22Rv1 (cell line): Measurements from ENCODE around the gene TWIST1.

ENCODE experiments used
- ZFX ChIP-seq: fragments of 450-650 bp; IDR thresholded peaks from 2 replicates; pipeline ENCODE4 v1.6.1; 2017; ENCODE audit warnings: antibody characterized with exemption, borderline replicate concordance
- TF ChIP-seq, protein P1 (sequence below): fragments of 450-650 bp; IDR thresholded peaks from 2 replicates; pipeline ENCODE4 v1.5.1; 2017; ENCODE audit warnings: mild to moderate bottlenecking

DNA sequence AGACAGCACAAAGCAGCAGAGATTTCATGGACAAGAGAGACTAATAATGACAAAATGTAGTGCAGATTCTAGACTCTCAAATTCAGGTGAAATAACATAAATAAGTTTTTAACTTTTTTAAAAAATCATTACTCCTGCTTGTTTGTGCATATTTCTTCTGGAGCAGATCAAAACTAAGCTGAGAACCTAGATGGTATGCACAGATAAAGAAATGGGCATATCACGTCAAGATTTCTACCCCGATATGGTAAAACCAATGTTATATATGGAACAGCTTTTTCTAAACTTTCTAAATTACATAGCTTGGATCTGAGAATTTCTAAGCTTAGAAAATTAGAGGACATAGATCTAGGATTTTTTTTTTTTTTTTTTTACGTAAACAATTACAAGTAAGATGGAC is 18.2 kb downstream of the TWIST1 start:
- TF ChIP-seq, protein P1, sequence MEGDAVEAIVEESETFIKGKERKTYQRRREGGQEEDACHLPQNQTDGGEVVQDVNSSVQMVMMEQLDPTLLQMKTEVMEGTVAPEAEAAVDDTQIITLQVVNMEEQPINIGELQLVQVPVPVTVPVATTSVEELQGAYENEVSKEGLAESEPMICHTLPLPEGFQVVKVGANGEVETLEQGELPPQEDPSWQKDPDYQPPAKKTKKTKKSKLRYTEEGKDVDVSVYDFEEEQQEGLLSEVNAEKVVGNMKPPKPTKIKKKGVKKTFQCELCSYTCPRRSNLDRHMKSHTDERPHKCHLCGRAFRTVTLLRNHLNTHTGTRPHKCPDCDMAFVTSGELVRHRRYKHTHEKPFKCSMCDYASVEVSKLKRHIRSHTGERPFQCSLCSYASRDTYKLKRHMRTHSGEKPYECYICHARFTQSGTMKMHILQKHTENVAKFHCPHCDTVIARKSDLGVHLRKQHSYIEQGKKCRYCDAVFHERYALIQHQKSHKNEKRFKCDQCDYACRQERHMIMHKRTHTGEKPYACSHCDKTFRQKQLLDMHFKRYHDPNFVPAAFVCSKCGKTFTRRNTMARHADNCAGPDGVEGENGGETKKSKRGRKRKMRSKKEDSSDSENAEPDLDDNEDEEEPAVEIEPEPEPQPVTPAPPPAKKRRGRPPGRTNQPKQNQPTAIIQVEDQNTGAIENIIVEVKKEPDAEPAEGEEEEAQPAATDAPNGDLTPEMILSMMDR = no peak
- no peak for TF ChIP-seq ZFX
